ACC112 (cell line): ENCODE measurements around the gene RAPGEF6.
A peak's percentile ranks its signal among the peaks of the same experiment; 100 is the strongest.
"Not testable (repeated sequence)": the region's sequence is repeated elsewhere in the genome, so short reads cannot be mapped to it uniquely, and the experiment has no call there.

Source experiments
- H2AFZ ChIP-seq: fragments of 200-600 bp; sonication (generic); one replicate; pipeline ENCODE4 v1.6.0; 2017; ENCODE audit warnings: antibody characterized with exemption, low read length; ENCODE audit not compliant: unreplicated experiment
- H3K27ac ChIP-seq: fragments of 200-600 bp; sonication (generic); 2 replicates; pipeline ENCODE4 v1.5.1; 2014; ENCODE audit warnings: low read depth, mild to moderate bottlenecking, antibody characterized with exemption, low read length, moderate library complexity
- H3K27me3 ChIP-seq: fragments of 200-600 bp; sonication (generic); 2 replicates; pipeline ENCODE4 v1.6.1; 2014; ENCODE audit warnings: mild to moderate bottlenecking, antibody characterized with exemption, low read length, moderate library complexity, mixed read lengths; ENCODE audit not compliant: insufficient read depth
- H3K36me3 ChIP-seq: fragments of 200-600 bp; sonication (generic); 2 replicates; pipeline ENCODE4 v1.6.1; 2016; ENCODE audit warnings: mild to moderate bottlenecking, antibody characterized with exemption, low read length, moderate library complexity, mixed read lengths; ENCODE audit not compliant: insufficient read depth
- H3K4me1 ChIP-seq: fragments of 200-600 bp; sonication (generic); one replicate; pipeline ENCODE4 v1.6.1; 2016; ENCODE audit warnings: low read length, mixed read lengths; ENCODE audit not compliant: insufficient read depth, unreplicated experiment, control insufficient read depth
- H3K4me3 ChIP-seq: fragments of 200-600 bp; sonication (generic); 2 replicates; pipeline ENCODE4 v1.5.1; 2014; ENCODE audit warnings: mild to moderate bottlenecking, low read depth, low read length
- H3K79me2 ChIP-seq: fragments of 200-600 bp; sonication (generic); one replicate; pipeline ENCODE4 v1.6.0; 2016; ENCODE audit warnings: low read length; ENCODE audit not compliant: control insufficient read depth, unreplicated experiment, insufficient read depth

The RAPGEF6 gene

GRCh38 chr5:131634996-131635683, at the start of gene RAPGEF6:
Gene RAPGEF6, minus strand, starts transcription at chr5:131635229. Its CDS starts 199 bp downstream, at chr5:131635030.
- peaks cover 37% of the 10 kb centered on the region for H3K4me1 ChIP-seq
- no peaks in the 10 kb centered on the region for H3K36me3 ChIP-seq
- peak within 1 kb of the TSS; percentile 96 for H3K27ac ChIP-seq
- peak within 1 kb of the TSS; percentile 90 for H3K4me3 ChIP-seq
- peak within 1 kb of the TSS; percentile 87 for H2AFZ ChIP-seq
- peaks cover 48% of the 10 kb centered on the region for H3K79me2 ChIP-seq
- H3K27me3 ChIP-seq: no peaks in the 10 kb centered on the region

- Histone ChIP-seq H3K79me2 (peaks cover 2% of the 10 kb centered on the region), H3K36me3 (peaks cover 13% of the 10 kb centered on the region), H3K27ac (no peak overlapping the region), H3K27me3 (no peaks in the 10 kb centered on the region), H3K4me1 (no peaks in the 10 kb centered on the region), H2AFZ (no peak overlapping the region), H3K4me3 (no peak overlapping the region)
Observed at GRCh38 chr5:131684595-131684994, 49.6 kb upstream of the RAPGEF6 start.

GRCh38 chr5:131684051-131684450, 49.0 kb upstream of the RAPGEF6 start:
- Histone ChIP-seq H3K79me2 (peaks cover 4% of the 10 kb centered on the region), H3K4me3 (no peak overlapping the region), H3K36me3 (peaks cover 18% of the 10 kb centered on the region), H3K4me1 (no peaks in the 10 kb centered on the region), H3K27ac (no peak overlapping the region), H2AFZ (no peak overlapping the region), H3K27me3 (no peaks in the 10 kb centered on the region)

- H3K27ac ChIP-seq: no peak overlapping the region
- H3K4me3 ChIP-seq: no peak overlapping the region
- H3K4me1 ChIP-seq: no peaks in the 10 kb centered on the region
- peaks cover 4% of the 10 kb centered on the region for H3K79me2 ChIP-seq
- no peaks in the 10 kb centered on the region for H3K27me3 ChIP-seq
- peaks cover 22% of the 10 kb centered on the region for H3K36me3 ChIP-seq
- H2AFZ ChIP-seq: no peak overlapping the region
Observed at GRCh38 chr5:131682826-131683225, 47.8 kb upstream of the RAPGEF6 start.

GRCh38 chr5:131682175-131682574, 47.1 kb upstream of the RAPGEF6 start:
- no peak overlapping the region for H3K4me3 ChIP-seq
- no peaks in the 10 kb centered on the region for H3K27me3 ChIP-seq
- H3K79me2 ChIP-seq: peaks cover 4% of the 10 kb centered on the region
- H3K36me3 ChIP-seq: peaks cover 29% of the 10 kb centered on the region
- no peaks in the 10 kb centered on the region for H3K4me1 ChIP-seq
- H2AFZ ChIP-seq: no peak overlapping the region
- H3K27ac ChIP-seq: no peak overlapping the region

- peaks cover 43% of the 10 kb centered on the region for H3K36me3 ChIP-seq
- H2AFZ ChIP-seq: no peak overlapping the region
- no peak overlapping the region for H3K4me3 ChIP-seq
- H3K79me2 ChIP-seq: peaks cover 2% of the 10 kb centered on the region
- no peaks in the 10 kb centered on the region for H3K27me3 ChIP-seq
- no peak overlapping the region for H3K27ac ChIP-seq
- peaks cover 3% of the 10 kb centered on the region for H3K4me1 ChIP-seq
Observed at GRCh38 chr5:131679911-131680310, 44.9 kb upstream of the RAPGEF6 start.

- peaks cover 39% of the 10 kb centered on the region for H3K36me3 ChIP-seq
Observed at GRCh38 chr5:131678273-131678672, 43.2 kb upstream of the RAPGEF6 start.

GRCh38 chr5:131677115-131677514, 42.1 kb upstream of the RAPGEF6 start:
- H3K4me3 ChIP-seq: no peak overlapping the region
- H3K79me2 ChIP-seq: peaks cover 2% of the 10 kb centered on the region
- H3K27ac ChIP-seq: no peak overlapping the region
- no peak overlapping the region for H2AFZ ChIP-seq
- peaks cover 28% of the 10 kb centered on the region for H3K4me1 ChIP-seq
- peaks cover 39% of the 10 kb centered on the region for H3K36me3 ChIP-seq
- H3K27me3 ChIP-seq: no peaks in the 10 kb centered on the region

More at GRCh38 chr5:131678273-131678672, 43.2 kb upstream of the RAPGEF6 start:
- not testable (repeated sequence) for H3K4me3 ChIP-seq, H3K79me2 ChIP-seq, H3K27me3 ChIP-seq, H2AFZ ChIP-seq
- Histone ChIP-seq H3K4me1 (peaks cover 17% of the 10 kb centered on the region), H3K27ac (peak overlapping the region; percentile 25; the same call in 1 of the 2 replicates)

- Histone ChIP-seq H3K4me1 (peaks cover 40% of the 10 kb centered on the region), H3K36me3 (peaks cover 46% of the 10 kb centered on the region), H3K27ac (peak overlapping the region; percentile 77), H3K4me3 (no peak overlapping the region), H2AFZ (no peak overlapping the region), H3K27me3 (no peaks in the 10 kb centered on the region), H3K79me2 (no peaks in the 10 kb centered on the region)
Observed at GRCh38 chr5:131672776-131673175, 37.7 kb upstream of the RAPGEF6 start.

GRCh38 chr5:131671994-131672655, 37.1 kb upstream of the RAPGEF6 start:
- no peaks in the 10 kb centered on the region for H3K79me2 ChIP-seq
- peak overlapping the region; percentile 3; the same call in 1 of the 2 replicates for H3K4me3 ChIP-seq
- H2AFZ ChIP-seq: no peak overlapping the region
- peaks cover 40% of the 10 kb centered on the region for H3K4me1 ChIP-seq
- peaks cover 40% of the 10 kb centered on the region for H3K36me3 ChIP-seq
- H3K27me3 ChIP-seq: no peaks in the 10 kb centered on the region
- peak overlapping the region; percentile 77 for H3K27ac ChIP-seq

GRCh38 chr5:131671409-131671808, 36.4 kb upstream of the RAPGEF6 start:
- Histone ChIP-seq H3K36me3 (peaks cover 33% of the 10 kb centered on the region), H3K4me1 (peaks cover 40% of the 10 kb centered on the region), H2AFZ (no peak overlapping the region), H3K27me3 (no peaks in the 10 kb centered on the region), H3K4me3 (peak overlapping the region; percentile 3; the same call in 1 of the 2 replicates), H3K79me2 (no peaks in the 10 kb centered on the region), H3K27ac (peak overlapping the region; percentile 77)
